SU-DHL-6 (cell line): ENCODE results near the gene DPYSL4.

Source experiments
- H2AFZ ChIP-seq: fragments of 200-600 bp; sonication (generic); 2 replicates; pipeline ENCODE4 v1.6.1; 2014; ENCODE audit warnings: low read depth, mild to moderate bottlenecking, moderate library complexity, mixed read lengths, antibody characterized with exemption, low read length; ENCODE audit not compliant: severe bottlenecking
- H3F3A ChIP-seq: fragments of 200-600 bp; shearing (Covaris generic); 2 replicates; pipeline ENCODE4 v1.6.0; 2016; ENCODE audit warnings: antibody characterized with exemption, mild to moderate bottlenecking; ENCODE audit not compliant: insufficient read depth
- H3K27ac ChIP-seq: fragments of 200-600 bp; sonication (generic); 2 replicates; pipeline ENCODE4 v1.5.1; 2016; ENCODE audit warnings: low read depth, mild to moderate bottlenecking, low read length, moderate library complexity, mixed read lengths
- H3K27me3 ChIP-seq: fragments of 200-600 bp; sonication (generic), shearing (Covaris generic); 2 replicates; pipeline ENCODE4 v1.6.0; 2014; ENCODE audit warnings: mild to moderate bottlenecking, low read length
- H3K36me3 ChIP-seq: fragments of 200-600 bp; sonication (generic); 2 replicates; pipeline ENCODE4 v1.6.1; 2014; ENCODE audit warnings: mild to moderate bottlenecking, low read length, mixed read lengths
- H3K4me2 ChIP-seq: fragments of 300-600, 200-600 bp; shearing (Covaris generic), sonication (generic); 2 replicates; pipeline ENCODE4 v1.6.0; 2014; ENCODE audit warnings: low read length, low read depth, mild to moderate bottlenecking; ENCODE audit not compliant: poor library complexity, severe bottlenecking
- H3K4me3 ChIP-seq: fragments of 200-600 bp; sonication (generic); 2 replicates; pipeline ENCODE4 v1.5.1; 2014; ENCODE audit warnings: antibody characterized with exemption, low read length, mild to moderate bottlenecking, mixed read lengths; ENCODE audit not compliant: insufficient read depth, poor library complexity, severe bottlenecking
- H3K79me2 ChIP-seq: fragments of 200-600 bp; sonication (generic); 2 replicates; pipeline ENCODE4 v1.6.1; 2014; ENCODE audit warnings: mild to moderate bottlenecking, low read length, moderate library complexity; ENCODE audit not compliant: insufficient read depth
- H3K9ac ChIP-seq: fragments of 200-600 bp; sonication (generic); 2 replicates; pipeline ENCODE4 v1.7.0; 2014; ENCODE audit warnings: mild to moderate bottlenecking, low read length
- H3K9me2 ChIP-seq: fragments of 200-600 bp; sonication (generic); replicated peaks from 2 replicates; pipeline ENCODE4 v1.6.1; 2014; ENCODE audit warnings: low read length; ENCODE audit not compliant: insufficient read depth
- H3K9me3 ChIP-seq: fragments of 200-600 bp; sonication (generic); 2 replicates; pipeline ENCODE4 v1.6.1; 2014; ENCODE audit warnings: low read length, mixed read lengths; ENCODE audit not compliant: insufficient read depth
- H4K20me1 ChIP-seq: fragments of 200-600 bp; sonication (generic); 2 replicates; pipeline ENCODE4 v1.6.1; 2014; ENCODE audit warnings: low read depth, mild to moderate bottlenecking, antibody characterized with exemption, low read length, moderate library complexity, mixed read lengths
- EZH2phosphoT487 ChIP-seq: fragments of 200-600 bp; sonication (generic), shearing (Covaris generic); conservative IDR thresholded peaks from 2 replicates; pipeline ENCODE4 v1.6.1; 2018; ENCODE audit warnings: mild to moderate bottlenecking, antibody characterized with exemption, low read length, moderate library complexity, mixed read lengths
- TF ChIP-seq, protein P1 (sequence below): fragments of 200-600 bp; sonication (generic); IDR thresholded peaks from one replicate; pipeline ENCODE4 v1.5.1; 2017; ENCODE audit warnings: antibody characterized with exemption, mild to moderate bottlenecking, low read length, moderate library complexity; ENCODE audit not compliant: insufficient read depth, poor library complexity, severe bottlenecking

DPYSL4 gene

DNA sequence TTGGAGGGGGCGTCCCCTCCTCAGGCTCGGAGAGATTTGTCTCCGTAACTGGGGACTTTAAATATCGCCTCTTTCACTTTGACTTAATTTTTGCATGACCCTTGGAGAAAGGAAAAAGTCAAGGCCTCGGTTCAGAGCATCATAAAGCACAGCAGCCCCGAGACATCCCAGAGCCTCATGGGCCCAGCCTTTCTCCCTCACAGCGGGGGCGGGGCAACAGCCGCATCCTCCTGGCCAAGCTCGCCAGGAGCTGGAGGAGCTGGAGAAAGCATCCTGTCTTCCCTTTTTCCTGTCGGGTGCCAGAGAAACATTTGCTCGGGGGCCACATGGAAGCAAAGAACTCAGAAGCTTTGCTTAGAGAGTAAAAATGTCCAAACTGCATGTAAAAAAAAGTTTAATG, 43.6 kb upstream of the DPYSL4 start:
- no peaks in the 10 kb centered on the region for H3K36me3 ChIP-seq
- H3K27me3 ChIP-seq = no peaks in the 10 kb centered on the region
- no peak overlapping the region for H3K27ac ChIP-seq
- TF ChIP-seq, protein P1, sequence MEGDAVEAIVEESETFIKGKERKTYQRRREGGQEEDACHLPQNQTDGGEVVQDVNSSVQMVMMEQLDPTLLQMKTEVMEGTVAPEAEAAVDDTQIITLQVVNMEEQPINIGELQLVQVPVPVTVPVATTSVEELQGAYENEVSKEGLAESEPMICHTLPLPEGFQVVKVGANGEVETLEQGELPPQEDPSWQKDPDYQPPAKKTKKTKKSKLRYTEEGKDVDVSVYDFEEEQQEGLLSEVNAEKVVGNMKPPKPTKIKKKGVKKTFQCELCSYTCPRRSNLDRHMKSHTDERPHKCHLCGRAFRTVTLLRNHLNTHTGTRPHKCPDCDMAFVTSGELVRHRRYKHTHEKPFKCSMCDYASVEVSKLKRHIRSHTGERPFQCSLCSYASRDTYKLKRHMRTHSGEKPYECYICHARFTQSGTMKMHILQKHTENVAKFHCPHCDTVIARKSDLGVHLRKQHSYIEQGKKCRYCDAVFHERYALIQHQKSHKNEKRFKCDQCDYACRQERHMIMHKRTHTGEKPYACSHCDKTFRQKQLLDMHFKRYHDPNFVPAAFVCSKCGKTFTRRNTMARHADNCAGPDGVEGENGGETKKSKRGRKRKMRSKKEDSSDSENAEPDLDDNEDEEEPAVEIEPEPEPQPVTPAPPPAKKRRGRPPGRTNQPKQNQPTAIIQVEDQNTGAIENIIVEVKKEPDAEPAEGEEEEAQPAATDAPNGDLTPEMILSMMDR = no peak
- TF ChIP-seq EZH2phosphoT487 = no peak
- no peaks in the 10 kb centered on the region for H4K20me1 ChIP-seq
- no peak overlapping the region for H3K4me2 ChIP-seq
- no peak overlapping the region for H3K9ac ChIP-seq
- H3F3A ChIP-seq = no peaks in the 10 kb centered on the region
- no peaks in the 10 kb centered on the region for H3K9me2 ChIP-seq
- H3K9me3 ChIP-seq = no peaks in the 10 kb centered on the region
- no peaks in the 10 kb centered on the region for H3K79me2 ChIP-seq
- H2AFZ ChIP-seq = no peak overlapping the region
- no peak overlapping the region for H3K4me3 ChIP-seq

DNA sequence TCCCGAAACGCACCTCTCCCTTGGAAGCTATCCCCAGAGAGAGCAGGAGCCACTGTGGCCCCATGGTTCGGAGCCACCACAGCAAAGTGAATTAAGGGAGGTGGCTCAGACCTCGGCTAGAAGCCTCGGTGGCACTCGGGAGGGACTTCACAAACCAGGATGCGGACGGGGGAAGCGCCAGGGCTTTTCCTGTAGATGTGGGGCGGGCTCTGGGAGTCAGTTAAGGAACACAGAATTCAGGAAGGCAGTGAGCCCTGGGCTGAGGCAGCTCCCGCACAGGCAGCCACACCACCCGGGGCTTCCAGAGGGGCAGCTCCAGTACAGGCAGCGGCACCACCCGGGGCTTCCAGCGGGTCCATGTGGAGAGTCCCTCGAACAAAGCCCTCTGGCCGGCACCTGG, 42.7 kb upstream of the DPYSL4 start:
- H3F3A ChIP-seq = no peaks in the 10 kb centered on the region
- no peak overlapping the region for H2AFZ ChIP-seq
- H3K27ac ChIP-seq = no peak overlapping the region
- no peaks in the 10 kb centered on the region for H3K36me3 ChIP-seq
- no peaks in the 10 kb centered on the region for H3K9me3 ChIP-seq
- no peaks in the 10 kb centered on the region for H3K79me2 ChIP-seq
- TF ChIP-seq EZH2phosphoT487 = no peak
- TF ChIP-seq, protein P1 = no peak
- H3K27me3 ChIP-seq = no peaks in the 10 kb centered on the region
- H4K20me1 ChIP-seq = no peaks in the 10 kb centered on the region
- no peak overlapping the region for H3K4me3 ChIP-seq
- H3K9ac ChIP-seq = no peak overlapping the region
- no peaks in the 10 kb centered on the region for H3K9me2 ChIP-seq
- H3K4me2 ChIP-seq = no peak overlapping the region

DNA sequence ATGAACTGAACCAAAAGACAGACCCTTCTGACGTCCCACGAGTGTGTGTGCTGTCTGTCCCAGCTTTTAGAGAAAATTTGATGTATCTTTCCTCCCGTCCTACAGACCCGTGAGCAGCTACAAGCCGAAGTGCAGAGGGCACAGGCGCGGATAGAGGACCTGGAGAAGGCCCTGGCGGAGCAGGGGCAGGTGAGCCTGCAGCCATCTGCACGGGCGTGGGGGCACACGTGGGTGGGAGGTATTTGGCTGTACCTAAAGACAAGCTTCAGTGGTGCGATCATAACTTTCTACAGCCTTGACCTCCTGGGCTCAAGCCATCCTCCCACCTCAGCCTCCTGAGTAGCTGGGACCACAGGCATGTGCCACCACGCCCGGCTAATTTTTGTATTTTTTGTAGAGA, 41.7 kb upstream of the DPYSL4 start:
- Histone ChIP-seq H3K4me3 (no peak overlapping the region), H3K4me2 (no peak overlapping the region), H3K36me3 (no peaks in the 10 kb centered on the region), H3K27me3 (no peaks in the 10 kb centered on the region), H3K27ac (no peak overlapping the region), H3F3A (no peaks in the 10 kb centered on the region), H3K9me3 (no peaks in the 10 kb centered on the region), H3K9ac (no peak overlapping the region), H4K20me1 (no peaks in the 10 kb centered on the region), H2AFZ (no peak overlapping the region), H3K79me2 (no peaks in the 10 kb centered on the region), H3K9me2 (no peaks in the 10 kb centered on the region)
- TF ChIP-seq EZH2phosphoT487 = no peak
- TF ChIP-seq, protein P1 = no peak
